ENCODE results near the gene INPP1. TPM values are rescaled to one million over a fixed set of nuclear protein-coding genes. Genes with fewer than 3 reads are reported as not detected.
A peak's percentile ranks its signal among the peaks of the same experiment; 100 is the strongest.
"Not testable (repeated sequence)": the region's sequence is repeated elsewhere in the genome, so short reads cannot be mapped to it uniquely, and the experiment has no call there.

Gene INPP1, protein sequence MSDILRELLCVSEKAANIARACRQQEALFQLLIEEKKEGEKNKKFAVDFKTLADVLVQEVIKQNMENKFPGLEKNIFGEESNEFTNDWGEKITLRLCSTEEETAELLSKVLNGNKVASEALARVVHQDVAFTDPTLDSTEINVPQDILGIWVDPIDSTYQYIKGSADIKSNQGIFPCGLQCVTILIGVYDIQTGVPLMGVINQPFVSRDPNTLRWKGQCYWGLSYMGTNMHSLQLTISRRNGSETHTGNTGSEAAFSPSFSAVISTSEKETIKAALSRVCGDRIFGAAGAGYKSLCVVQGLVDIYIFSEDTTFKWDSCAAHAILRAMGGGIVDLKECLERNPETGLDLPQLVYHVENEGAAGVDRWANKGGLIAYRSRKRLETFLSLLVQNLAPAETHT
- total RNA-seq: 14.5 and 26.9 TPM in 2 replicates

DNA sequence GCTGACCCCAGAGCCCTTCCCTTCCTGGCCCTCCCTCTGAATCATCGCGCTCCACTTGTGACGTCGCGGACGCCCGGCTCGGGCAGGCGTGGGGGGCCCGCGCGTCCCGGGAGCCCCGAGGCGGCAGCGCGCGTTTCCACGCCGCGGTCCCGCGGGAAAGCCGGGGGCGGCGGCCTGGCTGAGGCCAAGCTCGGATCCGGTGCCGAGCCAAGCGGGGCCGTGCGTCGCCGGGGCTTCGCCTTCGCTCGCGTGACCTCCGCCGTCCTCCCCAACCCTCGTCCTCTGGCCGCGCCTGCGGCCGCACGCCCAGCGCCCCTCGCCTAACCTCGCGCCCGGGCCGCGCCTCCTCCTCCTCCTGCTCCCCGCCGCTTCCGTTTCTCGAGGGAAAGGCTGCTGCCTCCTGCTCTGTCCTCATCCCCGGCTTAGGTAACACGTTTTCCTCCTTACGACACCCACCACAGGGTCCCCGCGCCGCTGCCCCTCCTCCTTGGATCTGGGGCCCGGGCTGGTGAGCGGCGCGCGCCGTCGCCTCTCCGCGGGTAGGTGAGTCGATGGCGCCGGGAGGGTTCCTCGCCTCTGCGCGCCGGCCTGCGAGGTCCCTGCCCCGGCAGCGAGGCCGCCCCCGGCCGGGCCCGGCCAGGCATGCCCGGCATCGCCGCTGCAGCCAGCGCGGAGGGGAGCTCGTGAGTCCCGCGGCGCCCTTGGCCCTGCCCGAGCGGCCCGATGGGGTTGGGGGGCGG, at the start of gene INPP1:
Gene INPP1, plus strand, starts transcription at position 54 of the 740 bp plus-strand sequence. CDS start 16,514 bp downstream, outside the sequence.
- DNase-seq: peak; percentile 92

DNA sequence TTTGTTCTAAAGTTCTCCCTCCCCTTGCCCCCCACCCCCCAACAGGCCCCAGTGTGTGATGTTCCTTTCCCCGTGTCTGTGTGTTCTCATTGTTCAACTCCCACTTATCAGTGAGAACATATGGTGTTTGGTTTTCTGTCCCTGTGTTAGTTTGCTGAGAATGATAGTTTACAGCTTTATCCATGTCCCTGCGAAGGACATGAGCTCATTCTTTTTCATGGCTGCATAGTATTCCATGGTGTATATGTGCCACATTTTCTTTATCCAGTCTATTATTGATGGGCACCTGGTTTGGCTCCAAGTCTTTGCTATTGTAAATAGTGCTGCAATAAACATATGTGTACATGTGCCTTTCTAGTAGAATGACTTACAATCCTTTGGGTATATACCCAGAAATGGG, 45.5 kb upstream of the INPP1 start:
- DNase-seq: not testable (repeated sequence)

DNA sequence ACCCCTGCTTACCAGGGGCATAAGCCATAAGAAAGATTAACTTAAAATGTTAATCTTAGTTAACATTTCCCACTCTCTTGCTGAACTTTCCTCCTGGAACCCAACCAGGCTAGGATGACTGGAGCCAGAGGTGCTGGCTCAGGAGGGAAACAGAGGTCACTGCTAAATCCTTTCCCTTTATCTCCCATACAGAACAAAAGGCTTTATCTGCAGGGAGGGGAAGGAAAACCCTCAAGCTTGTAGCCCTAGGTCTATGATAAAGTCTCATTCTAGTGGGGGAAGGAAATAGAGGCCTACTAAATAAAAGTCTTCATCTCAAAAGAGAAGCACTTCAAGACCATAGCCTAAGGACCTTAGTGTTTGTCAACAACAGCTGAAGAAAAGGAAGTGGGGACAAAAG, 42.4 kb upstream of the INPP1 start:
- DNase-seq: no peak

DNA sequence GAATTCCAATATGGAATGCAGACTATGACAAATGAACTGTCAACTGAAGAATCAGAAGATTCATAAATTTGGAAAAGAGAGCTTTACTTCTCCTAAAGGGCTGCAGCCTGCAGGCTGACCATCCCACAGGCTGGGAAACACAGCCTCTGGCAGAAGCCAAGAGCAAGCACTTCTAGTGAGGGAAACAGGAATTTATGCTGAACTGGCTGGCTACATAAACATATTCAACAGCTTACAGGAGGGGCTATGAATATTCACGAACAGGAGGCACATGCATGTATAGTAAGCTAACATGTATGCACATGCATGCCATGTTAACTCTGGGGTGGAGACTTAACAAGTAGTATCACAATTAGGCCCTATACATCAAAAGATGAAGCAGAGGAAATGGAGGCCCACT, 41.3 kb upstream of the INPP1 start:
- DNase-seq: no peak

DNA sequence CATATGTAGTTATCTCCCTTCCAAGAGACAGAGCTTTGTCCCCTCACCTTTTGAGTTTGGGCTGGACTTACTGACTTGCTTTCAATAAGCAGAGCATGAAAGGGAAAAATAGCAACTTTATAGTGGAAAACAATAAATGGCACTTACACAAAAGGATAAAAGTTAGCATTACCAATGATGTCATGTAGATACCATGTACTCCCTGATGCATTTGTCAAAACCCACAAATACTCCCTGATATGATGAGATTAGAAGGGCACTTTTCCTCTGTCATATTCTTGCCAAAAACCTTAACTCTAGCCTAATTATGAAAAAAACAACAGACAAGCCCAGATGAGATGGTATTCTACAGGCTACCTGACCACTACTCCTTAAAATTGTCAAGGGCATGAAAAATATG, 39.7 kb upstream of the INPP1 start:
- no peak for DNase-seq

DNA sequence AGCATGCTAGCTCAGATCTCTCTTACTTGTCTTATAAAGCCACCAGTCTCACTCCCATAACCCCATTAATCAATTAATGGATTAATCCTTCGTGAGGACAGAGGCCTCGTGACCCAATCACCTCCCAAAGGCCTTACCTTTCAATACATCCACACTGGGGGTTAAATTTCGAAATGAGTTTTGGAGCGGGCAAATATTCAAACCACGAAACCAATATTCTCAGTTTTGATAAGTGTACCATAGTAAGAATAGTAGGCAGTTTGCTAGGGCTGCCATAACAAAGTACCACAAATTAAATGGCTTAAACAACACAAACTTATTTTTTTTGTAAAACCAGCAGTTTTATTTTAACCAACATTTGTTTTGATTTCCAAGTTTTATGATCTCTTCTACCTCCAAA, 39.0 kb upstream of the INPP1 start:
- DNase-seq: no peak

DNA sequence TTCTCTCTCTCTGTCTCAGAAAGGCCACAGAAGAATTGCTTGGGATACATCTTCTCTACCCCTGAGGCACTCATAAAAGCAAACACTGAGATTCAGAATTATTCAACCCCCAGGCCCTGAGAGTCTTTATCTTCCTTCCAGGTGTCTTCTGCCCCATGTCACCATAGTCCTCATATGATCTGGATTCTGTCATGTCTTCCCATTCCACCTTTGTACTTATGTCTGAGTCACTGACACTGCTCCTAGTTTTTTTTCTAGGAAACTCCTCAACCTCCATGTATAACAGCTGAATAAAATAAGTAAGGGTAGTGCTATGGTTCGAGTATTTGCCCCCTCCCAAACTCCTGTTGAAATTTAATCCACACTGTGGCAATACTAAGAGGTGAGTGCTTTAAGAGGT, 35.4 kb upstream of the INPP1 start:
- DNase-seq: no peak

DNA sequence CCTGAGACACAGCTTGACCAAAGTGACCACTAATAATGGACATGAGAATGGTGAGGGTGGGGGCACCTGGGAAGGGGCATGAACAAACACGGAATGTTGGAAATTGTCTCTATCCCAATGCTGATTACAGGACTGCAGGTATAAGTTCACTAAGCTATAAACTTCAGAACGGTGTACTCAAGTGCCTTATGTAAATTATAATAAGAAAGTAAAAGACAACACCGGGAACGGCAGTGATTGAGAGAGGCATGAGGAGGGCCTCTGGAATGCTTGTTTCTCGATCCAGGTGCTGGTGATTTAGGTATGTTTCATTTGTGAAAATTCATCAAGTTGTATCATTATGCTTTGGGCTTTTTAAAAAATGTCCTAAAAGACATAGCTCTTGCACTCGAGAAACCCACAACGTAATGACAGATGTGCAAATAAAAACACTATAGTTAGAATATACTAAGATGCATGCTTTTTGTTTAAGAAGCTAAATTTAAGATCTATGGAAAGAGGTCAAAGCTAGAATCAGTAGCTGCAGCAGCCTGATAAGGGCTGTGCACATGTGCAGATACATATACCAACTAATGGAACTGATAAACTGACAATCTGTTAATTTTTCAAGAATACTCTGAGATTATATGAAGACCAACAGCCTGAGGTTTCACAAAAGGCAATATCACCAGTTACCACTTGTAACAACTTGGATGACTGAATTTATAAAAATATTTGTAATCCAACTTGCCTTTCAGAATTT, 31.3 kb upstream of the INPP1 start:
- no peak for DNase-seq

DNA sequence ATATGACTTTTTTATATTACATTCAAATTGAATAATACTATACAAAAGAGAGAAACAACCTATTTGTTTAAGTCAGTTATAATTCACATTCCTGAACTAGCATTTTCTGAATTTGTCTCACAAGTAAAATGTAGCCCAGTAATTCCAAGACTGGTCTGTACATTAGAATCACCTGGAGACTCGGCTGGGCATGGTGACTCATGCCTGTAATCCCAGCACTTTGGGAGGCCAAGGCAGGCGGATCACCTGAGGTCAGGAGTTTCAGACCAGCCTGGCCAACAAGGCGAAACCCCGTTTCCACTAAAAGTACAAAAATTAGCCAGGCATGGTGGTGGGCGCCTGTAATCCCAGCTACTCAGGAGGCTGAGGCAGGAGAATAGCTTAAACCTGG, 30.8 kb upstream of the INPP1 start:
- not testable (repeated sequence) for DNase-seq

DNA sequence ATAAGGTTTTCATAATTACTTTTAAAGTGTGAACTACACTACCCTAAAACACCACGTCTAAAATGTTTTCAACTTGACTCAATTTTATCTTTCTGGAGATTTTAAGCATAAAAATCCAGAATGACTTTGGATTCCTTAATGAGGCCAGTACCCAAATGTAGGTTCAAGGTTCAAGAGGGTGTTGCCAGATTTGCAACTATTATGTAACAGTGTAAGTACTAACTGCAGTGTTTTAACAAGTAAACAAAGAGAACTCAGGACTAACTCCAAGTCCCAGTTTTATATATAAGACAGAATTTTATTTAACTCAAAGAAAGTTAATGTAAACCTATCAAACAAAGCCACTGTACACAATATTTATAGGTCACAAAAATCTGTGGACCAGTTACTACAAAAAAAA, 29.5 kb upstream of the INPP1 start:
- DNase-seq: no peak

DNA sequence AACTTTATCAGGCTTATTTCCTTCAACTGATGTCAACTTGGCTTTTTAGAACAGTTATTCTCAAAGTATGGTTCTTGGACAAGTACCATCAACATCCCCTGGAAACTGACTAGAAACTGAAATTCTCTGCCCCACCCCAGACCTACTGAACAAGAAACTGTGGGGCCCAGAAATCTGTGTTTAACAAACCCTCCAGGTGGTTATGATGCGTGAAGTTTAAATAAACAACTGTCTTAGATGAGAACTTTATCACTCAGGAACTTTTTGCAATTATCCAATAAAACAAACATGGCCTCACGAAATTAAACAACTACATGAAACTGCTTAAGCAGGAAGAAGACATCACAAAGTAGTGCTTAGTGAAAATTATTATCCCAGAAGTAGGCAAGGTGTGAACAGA, 28.1 kb upstream of the INPP1 start:
- no peak for DNase-seq

DNA sequence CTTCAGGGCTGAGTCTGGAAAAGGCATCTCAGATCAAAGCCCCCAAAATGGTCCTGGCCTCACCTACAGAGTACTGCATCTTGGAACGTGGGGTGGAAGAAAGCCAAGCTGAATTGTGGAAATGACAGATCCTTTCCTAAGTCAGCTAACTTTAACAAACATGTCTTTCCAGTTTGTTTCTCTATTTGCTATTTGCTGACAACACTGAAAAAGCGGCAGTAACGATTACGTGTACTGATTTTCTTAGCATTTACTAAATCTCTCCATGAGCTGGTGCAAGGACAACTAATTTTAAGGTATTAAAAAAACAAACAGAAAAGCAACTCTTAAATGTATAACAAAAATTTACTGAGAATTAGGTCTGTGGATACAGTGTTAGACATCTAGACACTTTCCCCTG, 24.9 kb upstream of the INPP1 start:
- DNase-seq: no peak

DNA sequence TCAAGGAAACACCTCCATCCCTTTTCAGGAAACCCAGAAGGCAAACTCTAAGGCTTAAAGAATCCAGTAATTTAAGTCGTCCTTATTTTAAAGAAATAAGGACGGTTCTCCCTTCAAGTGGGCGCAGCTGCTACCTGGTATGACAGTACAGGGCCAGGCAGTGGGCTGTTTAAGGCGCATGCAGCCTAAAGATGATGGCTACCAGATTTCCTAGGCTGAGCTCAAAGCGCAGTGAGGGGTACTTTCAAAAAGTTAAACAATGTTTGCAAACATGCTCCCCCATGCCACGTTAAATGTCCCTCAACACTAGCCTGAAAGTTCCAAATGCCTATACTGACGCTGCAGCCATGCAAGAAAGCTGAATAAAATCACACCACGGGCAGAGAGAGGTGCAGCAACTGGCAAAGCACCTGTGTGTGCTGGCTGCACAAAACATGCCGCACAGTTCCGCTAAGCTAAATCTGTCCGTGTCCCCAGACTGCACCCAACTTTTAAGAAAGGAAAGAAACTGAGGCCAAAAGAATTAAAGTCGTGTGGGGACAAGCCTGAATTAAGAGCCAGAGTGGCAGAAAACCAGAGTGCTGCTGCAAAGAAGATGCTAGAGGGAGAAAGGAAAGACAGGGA, 24.3 kb upstream of the INPP1 start:
- DNase-seq: peak; percentile 33

DNA sequence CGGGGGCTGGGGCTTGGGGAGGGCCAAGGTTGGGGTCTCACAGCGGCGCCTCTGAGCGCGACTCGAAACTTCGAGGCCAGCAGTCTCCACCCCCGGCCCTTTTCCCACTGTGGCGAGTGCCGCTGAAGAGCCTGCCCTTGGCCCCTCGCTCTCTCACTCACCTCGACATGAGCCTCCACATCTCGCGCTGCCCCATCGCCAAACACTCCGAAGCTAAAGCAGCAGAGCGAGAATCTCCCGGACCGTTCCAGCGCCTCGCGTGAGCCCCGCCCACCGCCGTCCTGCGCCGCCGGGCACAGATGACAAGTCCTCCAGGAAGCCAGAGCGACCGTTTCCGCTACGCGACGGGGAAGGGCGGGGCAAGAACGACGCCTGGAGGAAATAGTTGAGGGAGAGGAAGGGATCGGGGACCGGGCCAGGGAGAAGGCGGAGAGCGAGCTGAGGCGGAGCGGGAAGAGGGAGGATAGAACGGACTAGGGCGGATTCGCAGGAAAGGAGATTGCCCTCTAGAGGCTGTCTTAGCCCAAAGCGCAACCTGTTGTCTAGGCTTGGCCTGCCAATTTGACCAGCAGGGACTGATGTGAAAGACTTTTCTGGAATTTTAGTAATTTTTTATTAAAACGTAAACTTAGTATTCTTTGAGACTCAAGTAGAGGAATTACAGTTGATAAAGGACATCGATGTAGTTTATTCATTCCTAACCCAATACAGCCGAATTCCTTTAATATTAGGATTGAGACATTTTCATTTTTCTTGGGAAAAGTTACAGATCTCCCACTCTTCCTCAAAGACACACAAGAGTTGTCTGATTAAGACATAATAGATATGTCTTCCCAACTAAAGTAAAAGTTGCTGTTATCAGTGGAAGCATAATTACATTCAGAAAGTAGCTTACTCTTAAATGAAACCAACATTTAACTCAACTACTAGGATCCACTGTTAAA, 23.6 kb upstream of the INPP1 start, which contains the start of gene HIBCH:
Gene HIBCH, minus strand, starts transcription at position 272 of the 944 bp plus-strand sequence. Its CDS starts 76 bp downstream, at position 196.
- peak; percentile 98 for DNase-seq

DNA sequence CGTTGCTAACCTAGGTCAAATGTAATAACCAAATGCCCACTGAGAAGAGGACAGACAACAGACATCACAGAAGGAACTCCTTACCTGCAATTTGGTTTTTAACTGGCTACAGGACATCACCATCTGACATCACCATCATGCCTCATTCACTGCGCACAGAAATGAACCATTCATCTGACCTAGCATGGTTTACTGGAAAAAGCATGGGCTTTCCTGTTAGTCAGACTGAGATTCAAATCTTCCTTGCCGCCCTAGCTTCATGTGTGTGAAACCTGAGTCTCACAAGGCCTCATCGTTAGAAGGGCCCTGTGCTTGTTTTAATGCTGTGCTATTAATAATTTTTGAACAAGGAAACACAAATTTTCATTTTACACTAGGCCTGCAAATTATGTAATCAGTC, 22.7 kb upstream of the INPP1 start:
- DNase-seq: no peak

DNA sequence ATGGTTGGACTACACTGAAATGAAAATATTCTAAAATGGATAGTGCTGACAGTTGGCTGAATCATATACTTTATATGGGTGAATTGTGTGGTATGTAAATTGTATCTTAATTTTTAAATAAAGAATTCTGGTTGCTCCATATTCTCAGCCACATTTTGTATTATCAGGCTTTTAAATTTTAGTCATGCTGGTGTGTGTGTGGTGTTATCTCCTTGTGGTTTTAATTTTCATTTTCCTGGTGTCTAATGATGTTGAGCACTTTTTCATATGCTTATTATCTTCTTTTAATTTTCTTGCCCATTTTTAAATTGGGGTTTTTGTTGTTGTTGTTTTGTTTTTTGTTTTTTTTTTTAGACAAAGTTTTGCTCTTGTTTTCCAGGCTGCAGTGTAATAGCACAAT, 20.0 kb upstream of the INPP1 start:
- no peak for DNase-seq

DNA sequence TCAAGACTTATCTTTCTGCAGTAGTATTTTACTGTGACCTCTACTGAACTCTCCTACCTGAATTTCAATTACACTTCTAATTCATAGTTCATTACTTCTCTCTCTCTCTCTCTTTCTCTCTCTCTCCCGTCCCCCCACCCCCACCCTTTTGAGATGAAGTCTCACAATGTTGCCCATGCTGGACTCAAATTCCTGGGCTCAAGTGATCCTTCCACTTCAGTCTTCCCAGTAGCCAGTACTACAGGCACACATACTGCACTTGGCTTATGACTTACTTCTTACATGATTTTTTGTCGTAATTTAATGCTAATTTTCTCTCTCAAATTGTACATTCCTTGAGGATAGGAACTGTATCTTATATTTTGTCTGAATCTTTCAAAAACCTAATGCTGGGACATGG, 17.8 kb upstream of the INPP1 start:
- DNase-seq: no peak

DNA sequence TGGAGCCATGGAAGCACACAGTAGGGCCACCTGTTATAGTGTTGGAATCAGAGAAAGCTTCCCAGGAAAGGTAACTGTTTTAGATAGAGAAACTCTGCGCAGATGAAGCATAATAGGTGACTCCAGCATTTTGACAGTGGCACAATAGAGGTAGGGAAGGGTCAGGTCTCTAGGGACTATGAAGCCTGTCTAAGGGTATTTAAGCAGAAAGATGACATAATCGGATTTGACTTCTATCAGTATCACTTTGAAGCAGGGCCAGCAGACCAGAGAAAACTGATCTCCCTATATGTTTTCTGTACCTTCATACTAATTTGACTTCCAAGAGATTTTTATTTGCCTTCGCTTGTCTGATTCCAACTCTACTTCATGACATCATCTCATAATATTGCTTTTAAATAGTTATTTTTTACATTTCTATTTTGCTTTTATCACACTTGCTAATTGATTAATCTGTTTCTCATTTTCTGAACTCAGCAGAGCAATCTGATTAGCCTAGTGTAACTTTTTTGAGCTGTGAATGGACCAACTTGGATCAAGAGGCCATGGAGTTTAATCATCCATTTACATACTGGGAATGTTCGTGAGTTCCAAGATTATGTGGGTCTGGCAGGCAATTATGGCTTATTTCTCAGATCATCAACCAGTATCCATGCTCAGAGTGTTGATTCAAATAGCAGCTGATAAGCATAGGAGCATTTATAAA, 15.4 kb upstream of the INPP1 start:
- DNase-seq: no peak

DNA sequence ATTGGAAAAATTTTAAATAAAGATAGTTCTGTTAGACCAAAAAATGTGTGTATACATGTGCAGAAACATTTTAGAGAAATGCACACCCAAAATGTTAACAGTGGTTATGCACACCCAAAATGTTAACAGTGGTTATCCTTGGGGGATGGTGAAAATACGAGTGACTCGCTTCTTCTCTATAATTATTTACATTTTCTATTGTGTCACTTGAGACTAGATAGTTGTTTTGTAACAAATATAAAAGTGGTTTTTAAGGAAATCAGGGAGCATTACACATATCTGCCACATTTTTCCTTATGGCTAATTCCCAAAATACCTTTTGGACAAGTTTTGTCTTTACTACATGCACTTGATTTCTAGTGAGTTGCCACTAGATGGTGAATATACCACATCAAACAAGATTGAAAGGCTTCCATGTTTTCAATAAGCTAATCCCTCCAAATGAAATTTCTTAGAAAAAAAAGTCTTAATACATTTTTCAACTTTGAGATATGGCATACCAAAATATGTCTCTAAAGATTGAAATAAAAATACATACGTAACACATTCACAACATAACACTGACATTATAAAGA, 14.7 kb upstream of the INPP1 start:
- peak; percentile 59 for DNase-seq

DNA sequence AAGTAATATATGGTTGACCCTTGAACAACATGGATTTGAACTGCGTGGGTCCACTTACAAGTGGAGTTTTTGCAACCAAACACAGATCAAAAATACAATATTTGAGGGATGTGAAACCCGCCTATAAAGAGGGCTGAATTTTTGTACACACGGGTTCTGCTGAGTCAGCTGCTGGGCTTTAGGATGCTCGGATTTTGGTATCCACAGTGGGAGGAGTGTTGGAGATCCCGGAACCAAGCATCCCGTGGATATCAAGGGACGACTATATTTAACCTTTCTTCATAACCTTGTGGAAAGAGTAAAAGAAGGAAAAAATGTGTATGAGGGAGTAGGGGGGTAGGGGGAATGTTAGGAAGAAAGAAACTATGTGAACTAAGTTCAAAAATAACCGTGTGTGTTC, 10.0 kb upstream of the INPP1 start:
- DNase-seq: peak; percentile 21

DNA sequence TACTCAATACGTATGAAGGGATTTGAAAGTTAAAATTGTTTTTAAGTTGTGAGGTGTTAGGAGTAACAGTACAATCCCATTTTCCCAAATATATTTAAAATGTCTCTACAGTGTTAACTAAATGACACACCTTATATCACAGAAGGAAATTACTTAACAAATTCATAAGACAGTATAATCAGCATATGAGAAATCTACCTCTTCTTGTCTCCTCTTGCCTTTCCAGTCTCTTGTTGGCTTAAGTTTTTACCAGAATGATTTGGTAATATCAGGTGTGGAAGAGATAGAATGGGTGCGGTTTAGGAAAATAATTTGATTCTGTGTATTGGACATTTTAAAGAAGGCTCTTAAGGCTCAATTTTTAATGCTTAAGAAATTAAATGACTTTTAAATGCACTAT, 9.5 kb upstream of the INPP1 start:
- DNase-seq: no peak

All from dermis blood vessel endothelial cell (primary cell).